Gastroesophageal sphincter (tissue), 3 donors: ENCODE measurements around the gene SLAMF7.

Experiments used
- CTCF ChIP-seq, 4 experiments: fragments of 200-600 bp in 2 of 4; fragments of 450-650 bp in 2 of 4; sonication (generic) in 1 of 4; IDR thresholded peaks; one replicate each; pipeline ENCODE4 v1.5.1; 2017 to 2019; ENCODE audit warnings: antibody characterized with exemption in 4 of 4, mild to moderate bottlenecking in 2 of 4, moderate library complexity in 2 of 4
- POLR2A ChIP-seq, 2 donors: fragments of 450-650 bp; IDR thresholded peaks; one replicate each; pipeline ENCODE4 v1.6.1; 2017; ENCODE audit warnings: antibody characterized with exemption in 2 of 2, mild to moderate bottlenecking in 2 of 2, moderate library complexity in 1 of 2
- POLR2AphosphoS5 ChIP-seq: sonication (generic); formaldehyde crosslinking; IDR thresholded peaks from one replicate; pipeline ENCODE4 v1.6.1; 2017; ENCODE audit warnings: antibody characterized with exemption

GRCh38 chr1:160800645-160801408 lies 61.8 kb downstream of the SLAMF7 start:
- TF ChIP-seq POLR2A (IDR thresholded peaks at IDR 0.05) (no peak), CTCF (IDR thresholded peaks at IDR 0.05) (no peak), POLR2AphosphoS5 (no peak)
